KBM-7 (cell line): ENCODE results near the gene NEURL3.

ENCODE experiments used
- DNase-seq: peaks from one replicate; pipeline ENCODE4 v3.0.0-alpha.2; 2015
- in situ Hi-C: fragments of 300-500 bp; cut with MboI; formaldehyde crosslinking; loops from 2 replicates; pipeline ENCODE4 v1.14.3; 2020; ENCODE audit warnings: low sequenced_read_pairs, low pct_unique_long_range_greater_than_20kb, mixed read lengths

NEURL3 gene

DNA sequence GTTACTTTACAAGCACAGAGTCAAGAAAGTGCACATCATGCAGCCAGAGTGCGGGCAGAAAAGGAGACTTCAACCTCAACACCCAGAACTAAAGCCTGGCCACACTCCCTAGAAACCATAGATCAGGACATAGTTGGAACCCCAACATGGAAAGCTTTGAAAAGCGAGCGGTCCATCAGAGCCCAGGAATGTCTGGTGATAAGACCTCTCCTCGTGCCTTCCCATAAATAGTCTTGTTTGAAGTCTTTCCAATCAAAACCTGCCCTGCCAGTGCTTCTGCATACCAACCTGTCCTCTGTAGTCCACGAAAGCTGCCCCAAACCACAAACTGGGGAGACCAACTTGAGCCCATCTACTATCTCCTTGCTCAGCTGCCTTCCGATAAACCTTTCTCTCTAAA lies 55.5 kb downstream of the NEURL3 start:
- in situ Hi-C loops = no loop called here
- DNase-seq = no peak

DNA sequence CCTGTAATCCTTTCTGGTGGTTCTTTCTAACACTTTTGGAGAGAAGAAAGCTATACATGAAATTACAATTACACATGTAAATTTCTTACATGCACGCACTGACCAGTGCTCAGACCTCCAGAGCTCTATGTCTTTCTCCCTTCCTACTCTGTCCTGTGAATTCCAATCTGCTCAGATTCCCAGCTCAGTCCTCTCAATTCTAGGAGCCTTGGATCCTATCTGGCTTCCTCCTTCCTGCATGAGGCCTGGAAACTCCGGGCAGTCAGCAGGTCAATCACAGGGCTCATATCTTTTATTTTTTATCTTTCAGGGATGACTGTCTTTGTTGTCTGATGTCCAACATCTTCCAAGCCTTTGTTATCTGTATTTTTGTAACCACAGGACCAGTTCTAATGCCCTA lies 56.0 kb downstream of the NEURL3 start:
- in situ Hi-C loops = no loop called here
- no peak for DNase-seq

DNA sequence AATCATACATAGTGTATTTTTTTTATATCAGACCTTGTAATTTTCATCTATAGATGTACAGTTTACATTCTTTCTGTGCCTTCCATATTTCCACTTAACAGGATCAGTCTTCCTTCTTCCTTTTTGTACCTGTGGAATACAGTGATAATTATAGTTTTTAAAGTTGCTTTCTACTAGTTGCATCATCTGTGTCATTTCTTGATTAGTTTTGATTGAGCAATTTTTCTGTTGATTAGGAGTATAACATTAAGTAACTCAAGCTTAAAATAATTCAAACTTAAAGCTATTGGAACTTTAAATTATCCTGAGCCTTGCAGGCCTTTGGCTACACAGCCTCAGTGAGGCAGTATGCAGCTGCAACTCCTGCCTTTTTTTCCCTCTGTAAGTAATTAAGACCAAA lies 57.4 kb downstream of the NEURL3 start:
- in situ Hi-C loops = no loop called here
- DNase-seq = no peak
